H9 (cell line): ENCODE measurements around the gene YEATS4. TPM values are rescaled to one million over a fixed set of nuclear protein-coding genes. Genes with fewer than 3 reads are reported as not detected.

Experiments
- DNase-seq: peaks from one replicate; pipeline ENCODE4 v3.0.0-alpha.2; 2017
- H2AFZ ChIP-seq: one replicate; pipeline ENCODE4 v1.6.1; 2013; ENCODE audit warnings: mild to moderate bottlenecking, low read length, control low read depth, moderate library complexity
- H2AK5ac ChIP-seq: 2 replicates; pipeline ENCODE4 v1.6.1; 2013; ENCODE audit warnings: low read length, control low read depth, mixed read lengths; ENCODE audit not compliant: insufficient read length
- H2BK120ac ChIP-seq: one replicate; pipeline ENCODE4 v1.6.1; 2013; ENCODE audit warnings: low read depth, mild to moderate bottlenecking, low read length, control low read depth, inconsistent platforms; ENCODE audit not compliant: poor library complexity, severe bottlenecking
- H2BK12ac ChIP-seq: 2 replicates; pipeline ENCODE4 v1.6.1; 2013; ENCODE audit warnings: low read length, control low read depth, mixed read lengths, low read depth; ENCODE audit not compliant: insufficient read length
- H2BK15ac ChIP-seq: 2 replicates; pipeline ENCODE4 v1.6.1; 2013; ENCODE audit warnings: low read depth, low read length, control low read depth
- H2BK20ac ChIP-seq: one replicate; pipeline ENCODE4 v1.6.1; 2013; ENCODE audit warnings: low read depth, mild to moderate bottlenecking, low read length, control low read depth, inconsistent platforms; ENCODE audit not compliant: poor library complexity, severe bottlenecking
- H2BK5ac ChIP-seq: 2 replicates; pipeline ENCODE4 v1.6.1; 2013; ENCODE audit warnings: low read length, control low read depth, mixed read lengths; ENCODE audit not compliant: insufficient read length
- H3K14ac ChIP-seq: 2 replicates; pipeline ENCODE4 v1.6.1; 2013; ENCODE audit warnings: low read length, control low read depth; ENCODE audit not compliant: insufficient read depth
- H3K18ac ChIP-seq: 2 replicates; pipeline ENCODE4 v1.6.1; 2013; ENCODE audit warnings: low read depth, mild to moderate bottlenecking, mixed read lengths, low read length, control low read depth; ENCODE audit not compliant: insufficient read length
- H3K23ac ChIP-seq: 2 replicates; pipeline ENCODE4 v1.6.1; 2013; ENCODE audit warnings: low read length, control low read depth, mixed read lengths, low read depth; ENCODE audit not compliant: insufficient read length
- H3K23me2 ChIP-seq: 2 replicates; pipeline ENCODE4 v1.6.1; 2013; ENCODE audit warnings: low read depth, mild to moderate bottlenecking, mixed read lengths, low read length, control low read depth; ENCODE audit not compliant: insufficient read length, poor library complexity, severe bottlenecking
- H3K27ac ChIP-seq: 2 replicates; pipeline ENCODE4 v1.5.1; 2013; ENCODE audit warnings: low read length, control low read depth, mixed read lengths, low read depth; ENCODE audit not compliant: insufficient read length
- H3K27me3 ChIP-seq: 2 replicates; pipeline ENCODE4 v1.6.1; 2013; ENCODE audit warnings: low read length, control low read depth, inconsistent platforms; ENCODE audit not compliant: insufficient read depth
- H3K4ac ChIP-seq: 2 replicates; pipeline ENCODE4 v1.6.1; 2013; ENCODE audit warnings: low read depth, mild to moderate bottlenecking, control low read depth, inconsistent platforms, low read length, moderate library complexity
- H3K4me1 ChIP-seq: 2 replicates; pipeline ENCODE4 v1.6.1; 2013; ENCODE audit warnings: low read length, control low read depth, inconsistent platforms; ENCODE audit not compliant: insufficient read depth
- H3K4me2 ChIP-seq: 2 replicates; pipeline ENCODE4 v1.6.1; 2013; ENCODE audit warnings: low read length, control low read depth, mixed read lengths; ENCODE audit not compliant: insufficient read length, insufficient read depth
- H3K56ac ChIP-seq: 2 replicates; pipeline ENCODE4 v1.6.1; 2013; ENCODE audit warnings: low read depth, mild to moderate bottlenecking, mixed read lengths, low read length, control low read depth; ENCODE audit not compliant: insufficient read length
- H3K79me1 ChIP-seq: 2 replicates; pipeline ENCODE4 v1.6.1; 2013; ENCODE audit warnings: low read depth, mild to moderate bottlenecking, moderate library complexity, low read length, control low read depth, inconsistent platforms; ENCODE audit not compliant: insufficient read depth, poor library complexity, severe bottlenecking
- H3K79me2 ChIP-seq: 2 replicates; pipeline ENCODE4 v1.6.1; 2013; ENCODE audit warnings: low read length, control low read depth, inconsistent platforms; ENCODE audit not compliant: insufficient read depth
- H3K9ac ChIP-seq: 2 replicates; pipeline ENCODE4 v1.6.1; 2013; ENCODE audit warnings: low read length, control low read depth, mixed read lengths; ENCODE audit not compliant: insufficient read length; ENCODE audit errors: extremely low read depth
- H3K9me3 ChIP-seq: one replicate; pipeline ENCODE4 v1.6.1; 2013; ENCODE audit warnings: low read depth, low read length, inconsistent platforms; ENCODE audit not compliant: control insufficient read depth
- H3T11ph ChIP-seq: one replicate; pipeline ENCODE4 v1.6.1; 2013; ENCODE audit warnings: mild to moderate bottlenecking, low read length, control low read depth, inconsistent platforms
- H4K20me1 ChIP-seq: one replicate; pipeline ENCODE4 v1.6.1; 2013; ENCODE audit not compliant: control insufficient read depth, insufficient read length, insufficient read depth
- H4K5ac ChIP-seq: 2 replicates; pipeline ENCODE4 v1.6.1; 2013; ENCODE audit warnings: low read depth, mild to moderate bottlenecking, mixed read lengths, low read length, control low read depth; ENCODE audit not compliant: insufficient read length
- H4K8ac ChIP-seq: replicated peaks from 2 replicates; pipeline ENCODE4 v1.6.1; 2013; ENCODE audit warnings: low read length, control low read depth, mixed read lengths, low read depth; ENCODE audit not compliant: insufficient read length
- H4K91ac ChIP-seq: 2 replicates; pipeline ENCODE4 v1.6.1; 2013; ENCODE audit warnings: low read depth, mild to moderate bottlenecking, moderate library complexity, mixed read lengths, low read length, control low read depth; ENCODE audit not compliant: insufficient read length
- H3K27ac Mint-ChIP-seq, 3 experiments: 2 replicates in 2 of 3; 3 replicates in 1 of 3; pipeline ENCODE4 v1.8.0; 2020 to 2021; ENCODE audit warnings: mixed read lengths in 3 of 3, mild to moderate bottlenecking in 1 of 3, moderate library complexity in 1 of 3
- H3K27me3 Mint-ChIP-seq: 2 replicates; pipeline ENCODE4 v1.8.0; 2021; ENCODE audit warnings: low read depth, mild to moderate bottlenecking, moderate library complexity, mixed read lengths
- H3K36me3 Mint-ChIP-seq, 3 experiments: 2 replicates in 2 of 3; 3 replicates in 1 of 3; pipeline ENCODE4 v1.8.0; 2020 to 2021; ENCODE audit warnings: low read depth in 3 of 3, mixed read lengths in 3 of 3; ENCODE audit not compliant: insufficient read depth in 1 of 3
- H3K4me1 Mint-ChIP-seq, 2 experiments: 2 replicates each; pipeline ENCODE4 v1.8.0; 2020; ENCODE audit warnings: mixed read lengths in 2 of 2
- H3K4me3 Mint-ChIP-seq, 2 experiments: 2 replicates in 1 of 2; 3 replicates in 1 of 2; pipeline ENCODE4 v1.8.0; 2020 to 2021; ENCODE audit warnings: mild to moderate bottlenecking in 2 of 2, mixed read lengths in 2 of 2, moderate library complexity in 1 of 2
- H3K9me3 Mint-ChIP-seq, 2 experiments: 2 replicates in 1 of 2; 3 replicates in 1 of 2; pipeline ENCODE4 v1.8.0; 2020; ENCODE audit warnings: mild to moderate bottlenecking in 2 of 2, mixed read lengths in 2 of 2, moderate library complexity in 1 of 2
- WGBS: extraction: QIAGEN DNeasy Blood & Tissue Kit; methylation state at CpG from one replicate; pipeline ENCODE4 v1.1.7; 2013; ENCODE audit warnings: missing lambda C conversion rate, low lambda C conversion rate, mixed read lengths; ENCODE audit not compliant: insufficient read length; ENCODE audit errors: extremely low coverage; 5-methylcytosine and 5-hydroxymethylcytosine counted together
- total RNA-seq: library from RNA; stranded (reverse); gene quantifications from 2 replicates; pipeline ENCODE4 v1.2.1, GENCODE V29; 2021
- TF ChIP-seq, protein P1 (sequence below): fragments of 200-600 bp; sonication (generic); conservative IDR thresholded peaks from 3 replicates; pipeline ENCODE4 v1.8.0; 2021; ENCODE audit warnings: antibody characterized with exemption, mild to moderate bottlenecking

YEATS4 gene
- total RNA-seq, 1 experiment from 2014 or later, result 35.6 TPM

DNA sequence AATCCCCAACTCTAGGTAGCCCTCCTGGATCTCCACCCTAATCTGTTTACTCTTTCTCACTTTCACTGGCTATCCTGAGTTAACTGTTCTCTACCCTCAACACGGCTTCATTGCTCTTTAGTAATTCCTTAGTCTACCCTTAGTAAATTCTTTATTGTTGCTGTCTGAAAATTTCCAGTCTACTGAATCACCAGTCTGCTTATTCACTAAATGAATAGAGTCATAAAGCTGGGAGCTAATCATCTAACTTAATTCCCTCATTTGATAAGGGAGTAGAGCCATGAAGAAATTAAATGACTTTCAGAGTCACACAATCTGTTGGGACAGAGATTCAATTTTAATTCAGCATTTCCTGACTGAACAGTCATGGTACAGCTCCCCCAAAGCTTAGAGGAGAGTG lies 36.5 kb downstream of the YEATS4 start:
- H2AK5ac ChIP-seq, result no peak overlapping the region
- no peaks in the 10 kb centered on the region for H3K27me3 ChIP-seq
- no peak overlapping the region for H2BK20ac ChIP-seq
- H2BK120ac ChIP-seq, result no peak overlapping the region
- H2BK12ac ChIP-seq, result no peak overlapping the region
- H3K4me2 ChIP-seq, result no peak overlapping the region
- H2AFZ ChIP-seq, result no peak overlapping the region
- H3K79me1 ChIP-seq, result no peaks in the 10 kb centered on the region
- H3K18ac ChIP-seq, result no peak overlapping the region
- no peaks in the 10 kb centered on the region for H3K27me3 Mint-ChIP-seq
- WGBS, result no CpG with 5 or more reads among the region's 1 CpG
- H3K56ac ChIP-seq, result no peak overlapping the region
- peaks cover 0 to 4% of the 10 kb centered on the region in 2 experiments; a peak in 2 of 5 replicates for H3K9me3 Mint-ChIP-seq
- no peaks in the 10 kb centered on the region for H3K4me1 ChIP-seq
- H3K27ac Mint-ChIP-seq, result peak overlapping the region in 1 of 3 experiments; percentile 1; a peak in 1 of 7 replicates
- H4K8ac ChIP-seq, result no peak overlapping the region
- no peak overlapping the region for H3K14ac ChIP-seq
- H2BK15ac ChIP-seq, result no peak overlapping the region
- no peaks in the 10 kb centered on the region for H4K20me1 ChIP-seq
- H3K9ac ChIP-seq, result no peak overlapping the region
- TF ChIP-seq, protein P1, sequence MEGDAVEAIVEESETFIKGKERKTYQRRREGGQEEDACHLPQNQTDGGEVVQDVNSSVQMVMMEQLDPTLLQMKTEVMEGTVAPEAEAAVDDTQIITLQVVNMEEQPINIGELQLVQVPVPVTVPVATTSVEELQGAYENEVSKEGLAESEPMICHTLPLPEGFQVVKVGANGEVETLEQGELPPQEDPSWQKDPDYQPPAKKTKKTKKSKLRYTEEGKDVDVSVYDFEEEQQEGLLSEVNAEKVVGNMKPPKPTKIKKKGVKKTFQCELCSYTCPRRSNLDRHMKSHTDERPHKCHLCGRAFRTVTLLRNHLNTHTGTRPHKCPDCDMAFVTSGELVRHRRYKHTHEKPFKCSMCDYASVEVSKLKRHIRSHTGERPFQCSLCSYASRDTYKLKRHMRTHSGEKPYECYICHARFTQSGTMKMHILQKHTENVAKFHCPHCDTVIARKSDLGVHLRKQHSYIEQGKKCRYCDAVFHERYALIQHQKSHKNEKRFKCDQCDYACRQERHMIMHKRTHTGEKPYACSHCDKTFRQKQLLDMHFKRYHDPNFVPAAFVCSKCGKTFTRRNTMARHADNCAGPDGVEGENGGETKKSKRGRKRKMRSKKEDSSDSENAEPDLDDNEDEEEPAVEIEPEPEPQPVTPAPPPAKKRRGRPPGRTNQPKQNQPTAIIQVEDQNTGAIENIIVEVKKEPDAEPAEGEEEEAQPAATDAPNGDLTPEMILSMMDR, result no peak
- H3K36me3 Mint-ChIP-seq, result peaks cover 8 to 29% (median 19%) of the 10 kb centered on the region in 3 experiments; a peak in 5 of 7 replicates
- H3K4me3 Mint-ChIP-seq, result no peak overlapping the region
- H3K27ac ChIP-seq, result no peak overlapping the region
- no peak overlapping the region for H3K23ac ChIP-seq
- H3K23me2 ChIP-seq, result no peaks in the 10 kb centered on the region
- H3K4ac ChIP-seq, result no peak overlapping the region
- H3T11ph ChIP-seq, result no peak overlapping the region
- no peak overlapping the region for H4K91ac ChIP-seq
- H3K4me1 Mint-ChIP-seq, result no peaks in the 10 kb centered on the region
- H3K79me2 ChIP-seq, result no peaks in the 10 kb centered on the region
- H4K5ac ChIP-seq, result no peak overlapping the region
- no peak for DNase-seq
- no peak overlapping the region for H2BK5ac ChIP-seq
- no peaks in the 10 kb centered on the region for H3K9me3 ChIP-seq
